Measurements from ENCODE around the gene PSMA6.
"Not testable (repeated sequence)": the region's sequence is repeated elsewhere in the genome, so short reads cannot be mapped to it uniquely, and the experiment has no call there.

PSMA6 gene

GRCh38 chr14:35326375-35326774 is 34.2 kb downstream of the PSMA6 start:
- DNase-seq (ENCODE audit: low spot score): no peak

- peak; percentile 74 for DNase-seq (ENCODE audit: low spot score)
Measured at GRCh38 chr14:35331605-35332516, 39.7 kb downstream of the PSMA6 start.

GRCh38 chr14:35332517-35333263 is 40.5 kb downstream of the PSMA6 start:
- DNase-seq (ENCODE audit: low spot score): peak; percentile 67

GRCh38 chr14:35333264-35333730 is 41.1 kb downstream of the PSMA6 start:
- DNase-seq (ENCODE audit: low spot score): no peak

- no peak for DNase-seq (ENCODE audit: low spot score)
Measured at GRCh38 chr14:35333797-35334743, 41.9 kb downstream of the PSMA6 start.

- peak; percentile 92 for DNase-seq (ENCODE audit: low spot score)
Measured at GRCh38 chr14:35335388-35336092, 43.4 kb downstream of the PSMA6 start.

GRCh38 chr14:35336171-35336493 is 44.0 kb downstream of the PSMA6 start:
- not testable (repeated sequence) for DNase-seq (ENCODE audit: low spot score)

GRCh38 chr14:35336494-35337268 is 44.5 kb downstream of the PSMA6 start:
- DNase-seq (ENCODE audit: low spot score): peak; percentile 83

- DNase-seq (ENCODE audit: low spot score): peak; percentile 45
Measured at GRCh38 chr14:35337269-35338255, 45.4 kb downstream of the PSMA6 start.

- DNase-seq (ENCODE audit: low spot score): no peak
Measured at GRCh38 chr14:35338731-35339405, 46.7 kb downstream of the PSMA6 start.

GRCh38 chr14:35339761-35340406 is 47.7 kb downstream of the PSMA6 start:
- no peak for DNase-seq (ENCODE audit: low spot score)

GRCh38 chr14:35340616-35341453 is 48.7 kb downstream of the PSMA6 start:
- DNase-seq (ENCODE audit: low spot score): no peak

GRCh38 chr14:35341454-35341750 is 49.2 kb downstream of the PSMA6 start:
- DNase-seq (ENCODE audit: low spot score): no peak

GRCh38 chr14:35341751-35342488 is 49.7 kb downstream of the PSMA6 start:
- DNase-seq (ENCODE audit: low spot score): peak; percentile 89

- DNase-seq (ENCODE audit: low spot score): no peak
Measured at GRCh38 chr14:35342489-35343010, 50.4 kb downstream of the PSMA6 start.

GRCh38 chr14:35343702-35344101 is 51.5 kb downstream of the PSMA6 start:
- DNase-seq (ENCODE audit: low spot score): no peak

All from LoVo (cell line).